GM19351 (cell line): ENCODE results near the gene VIPR2.
"Not testable (repeated sequence)": the region's sequence is repeated elsewhere in the genome, so short reads cannot be mapped to it uniquely, and the experiment has no call there.

Experiments used
- ATAC-seq: cut with Tn5 transposase; IDR thresholded peaks from one replicate; pipeline ENCODE4 v1.9.1; 2021; ENCODE audit warnings: mild to moderate bottlenecking, moderate library complexity; ENCODE audit not compliant: unreplicated experiment

VIPR2 gene

DNA sequence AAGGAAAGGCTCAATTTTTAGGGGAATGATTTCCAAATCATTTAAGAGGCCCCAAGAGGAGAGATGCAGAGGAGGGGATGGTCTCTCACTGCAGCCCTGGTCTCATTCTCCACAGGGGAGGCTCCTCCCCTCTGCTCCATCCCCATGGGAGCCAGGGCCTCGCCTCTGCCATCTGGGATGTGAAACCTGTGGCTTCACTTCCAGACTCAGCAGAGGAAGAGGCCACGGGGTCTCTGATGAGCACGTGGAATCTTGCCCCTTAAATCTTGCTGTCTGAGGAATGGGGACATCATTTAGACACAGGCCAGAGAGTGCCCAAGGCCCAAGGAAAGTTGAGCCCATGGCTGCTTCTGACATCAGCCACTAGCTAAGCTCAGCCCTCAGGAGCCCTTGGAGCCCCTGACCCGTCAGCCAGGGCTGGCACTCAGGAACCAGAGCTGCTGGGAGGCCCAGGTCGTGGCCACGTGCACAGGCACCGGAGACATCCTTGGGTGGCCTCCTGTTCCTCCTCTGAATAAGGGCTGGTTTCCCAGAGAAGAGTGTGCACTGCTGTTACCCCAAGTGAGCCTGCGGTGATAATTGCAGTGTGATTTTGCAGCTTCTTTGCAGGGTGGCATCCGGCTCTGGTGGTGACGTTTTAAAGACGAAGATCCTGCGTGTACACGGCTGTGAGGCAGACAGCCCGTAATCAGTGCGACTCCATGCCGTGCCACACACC is 50.5 kb downstream of the VIPR2 start:
- no peak for ATAC-seq

GRCh38 chr7:159093351-159093971 is 51.2 kb downstream of the VIPR2 start:
- ATAC-seq: no peak

GRCh38 chr7:159092701-159093121 is 52.0 kb downstream of the VIPR2 start:
- ATAC-seq: no peak

DNA sequence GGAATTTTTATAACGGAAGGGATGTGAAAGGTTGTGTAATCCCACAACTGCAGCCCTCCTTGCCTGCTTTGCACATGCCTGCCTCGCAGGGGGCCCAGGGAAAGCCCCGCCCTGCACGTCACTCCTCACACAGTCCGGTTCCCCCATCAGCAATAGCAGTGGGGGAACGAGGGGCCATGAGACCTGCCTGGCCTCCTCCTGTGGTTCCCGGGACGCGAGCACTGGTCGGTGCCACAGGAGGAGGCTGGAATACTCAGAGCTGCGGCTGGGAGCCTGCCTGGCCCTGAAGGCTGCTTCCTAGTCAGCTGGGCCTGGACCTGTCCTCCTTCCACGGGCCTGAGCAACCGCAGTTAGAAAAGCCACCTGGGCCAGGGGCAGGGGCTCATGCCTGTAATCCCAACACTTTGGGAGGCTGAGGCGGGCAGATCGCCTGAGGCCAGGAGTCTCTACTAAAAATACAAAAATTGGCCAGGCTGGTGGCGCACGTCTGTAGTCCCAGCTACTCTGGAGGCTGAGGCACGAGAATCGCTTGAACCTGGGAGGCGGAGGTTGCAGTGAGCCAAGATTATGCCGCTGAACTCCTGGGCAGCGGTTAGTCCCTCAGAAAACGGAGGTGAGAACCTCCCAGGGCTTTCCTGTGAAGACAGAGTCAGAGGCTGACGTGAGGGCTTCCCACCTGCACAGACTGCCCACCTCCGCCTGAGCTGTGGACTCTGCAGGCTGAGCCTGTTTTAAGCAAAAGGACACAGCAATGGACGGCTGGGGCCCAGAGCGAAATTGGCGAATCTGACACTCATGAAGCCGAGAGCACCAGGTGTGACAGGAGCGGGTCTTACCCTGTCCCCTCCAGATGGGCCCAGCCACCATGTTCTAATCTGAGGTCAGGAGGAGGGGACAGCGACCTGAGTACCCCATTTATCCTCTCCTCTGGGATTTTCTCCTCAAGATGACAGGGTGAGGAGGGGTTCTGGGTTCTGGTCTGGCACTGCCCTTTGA is 52.9 kb downstream of the VIPR2 start:
- no peak for ATAC-seq

DNA sequence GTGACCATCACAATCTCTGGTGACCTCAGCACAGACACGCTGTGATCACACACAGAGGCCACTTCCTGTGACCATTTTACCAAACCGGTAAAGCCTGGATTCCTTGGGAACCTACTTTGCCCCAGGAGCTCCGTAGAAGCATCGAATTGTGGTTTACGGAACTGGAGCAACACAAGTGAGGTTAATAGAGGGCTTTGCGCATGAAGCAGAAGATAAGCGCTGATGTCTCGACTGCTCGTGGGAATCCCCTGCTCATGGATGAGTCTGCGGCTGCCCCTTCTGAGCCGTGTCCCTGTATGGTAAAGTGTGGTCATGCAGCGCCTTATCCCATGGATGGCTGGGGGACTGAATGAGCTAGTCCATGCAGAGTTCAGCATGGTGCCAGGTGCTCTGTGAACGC is 53.6 kb downstream of the VIPR2 start:
- ATAC-seq: no peak

DNA sequence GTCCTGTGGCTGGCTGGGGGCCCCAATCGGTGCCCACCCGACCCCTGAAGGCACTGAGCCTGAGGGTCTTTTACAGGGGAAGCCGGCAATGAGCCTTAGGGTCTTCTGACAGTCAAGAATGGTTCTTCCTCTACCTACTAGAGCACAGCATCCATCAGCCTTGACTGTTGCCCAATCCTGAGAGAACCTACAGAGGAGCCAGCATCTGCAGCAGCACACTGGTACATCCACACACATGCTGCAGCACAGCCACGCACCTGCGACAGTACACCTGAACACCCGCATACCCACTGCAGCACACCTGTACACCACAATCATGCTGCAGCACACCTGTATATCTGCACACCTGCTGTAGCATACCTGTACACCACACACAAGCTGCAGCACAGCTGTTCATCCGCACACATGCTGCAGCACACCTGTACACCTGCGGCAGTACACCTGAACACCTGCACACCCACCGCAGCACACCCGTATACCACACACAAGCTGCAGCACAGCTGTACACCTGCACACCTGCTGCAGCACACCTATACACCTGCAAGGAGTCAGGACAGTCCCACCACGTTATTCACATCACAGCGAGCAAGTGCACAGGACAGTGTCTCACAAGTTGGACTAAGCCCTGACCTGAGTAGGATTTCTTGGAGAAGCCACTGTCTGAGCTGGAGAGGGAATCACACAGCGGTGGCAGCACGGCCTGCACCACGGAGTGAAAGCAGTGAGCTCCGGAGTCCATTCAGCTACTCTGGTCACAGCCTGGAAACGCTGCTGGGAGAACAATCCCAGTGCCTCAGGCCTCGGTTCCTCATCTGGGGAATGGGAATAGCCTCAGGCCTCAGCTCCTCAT is 56.4 kb downstream of the VIPR2 start:
- ATAC-seq: no peak

GRCh38 chr7:159086301-159086925 is 58.3 kb downstream of the VIPR2 start:
- no peak for ATAC-seq

- ATAC-seq: no peak
Measured at GRCh38 chr7:159084069-159084801, 60.4 kb downstream of the VIPR2 start.

DNA sequence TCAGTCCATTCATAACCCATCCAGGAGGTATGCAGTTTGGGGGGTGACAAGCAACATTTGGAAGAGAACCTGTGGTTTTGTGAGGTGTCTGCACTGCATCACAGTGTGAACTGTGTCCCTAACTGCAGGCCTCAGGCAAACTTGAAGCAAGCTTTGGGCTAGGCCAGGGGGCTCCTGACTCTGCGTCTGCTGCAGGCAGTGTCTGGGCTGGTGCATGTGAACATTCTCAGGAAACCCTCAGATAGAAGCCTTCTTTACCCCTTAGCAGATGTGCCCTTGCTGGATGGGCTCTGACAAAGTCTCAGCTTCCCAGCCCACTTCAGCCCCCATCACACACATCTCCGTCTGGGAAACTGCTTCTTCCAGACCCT is 61.0 kb downstream of the VIPR2 start:
- ATAC-seq: no peak

DNA sequence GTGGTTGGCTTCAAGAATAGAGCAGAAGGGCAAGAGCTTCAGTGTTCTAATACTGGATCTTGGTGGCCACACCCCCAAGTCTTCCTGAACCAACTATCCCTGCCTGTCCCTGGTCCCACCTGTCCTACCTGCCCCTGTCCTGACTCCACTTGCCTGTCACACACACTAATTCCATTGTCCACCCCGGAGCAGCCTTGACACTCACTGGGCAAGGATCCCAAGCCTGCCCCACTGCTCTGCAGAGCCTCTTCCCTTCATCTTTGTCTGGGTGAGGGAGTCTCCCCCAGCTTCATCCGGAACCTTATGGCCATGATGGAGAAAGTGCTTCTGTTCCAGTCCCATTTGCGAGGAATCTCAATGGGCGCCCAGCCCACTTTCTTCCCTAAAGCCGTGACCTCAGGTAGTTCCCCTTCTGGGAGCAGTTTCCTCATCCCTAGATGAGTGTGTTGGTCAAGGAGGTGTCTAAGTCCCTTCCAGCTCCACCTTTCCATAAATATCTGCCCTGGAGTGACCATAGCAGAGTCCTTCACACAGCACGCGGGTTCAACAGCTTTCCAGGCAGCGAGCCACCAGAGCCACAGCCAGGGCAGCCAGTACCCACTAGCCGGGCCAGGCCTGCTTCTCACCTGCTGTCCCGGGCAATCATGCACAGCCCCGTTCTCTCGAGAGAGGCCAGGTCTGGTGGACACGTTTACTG is 61.5 kb downstream of the VIPR2 start:
- no peak for ATAC-seq

DNA sequence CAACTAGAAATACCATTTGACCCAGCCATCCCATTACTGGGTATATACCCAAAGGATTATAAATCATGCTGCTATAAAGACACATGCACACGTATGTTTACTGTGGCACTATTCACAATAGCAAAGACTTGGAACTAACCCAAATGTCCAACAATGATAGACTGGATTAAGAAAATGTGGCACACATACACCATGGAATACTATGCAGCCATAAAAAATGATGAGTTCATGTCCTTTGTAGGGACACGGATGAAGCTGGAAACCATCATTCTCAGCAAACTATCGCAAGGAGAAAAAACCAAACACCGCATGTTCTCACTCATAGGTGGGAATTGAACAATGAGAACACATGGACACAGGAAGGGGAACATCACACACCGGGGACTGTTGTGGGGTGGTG is 62.6 kb downstream of the VIPR2 start:
- not testable (repeated sequence) for ATAC-seq

GRCh38 chr7:159078911-159079270 is 65.8 kb downstream of the VIPR2 start:
- ATAC-seq: no peak

GRCh38 chr7:159078193-159078910 is 66.3 kb downstream of the VIPR2 start:
- no peak for ATAC-seq

- ATAC-seq: no peak
Measured at GRCh38 chr7:159076333-159076732, 68.3 kb downstream of the VIPR2 start.

DNA sequence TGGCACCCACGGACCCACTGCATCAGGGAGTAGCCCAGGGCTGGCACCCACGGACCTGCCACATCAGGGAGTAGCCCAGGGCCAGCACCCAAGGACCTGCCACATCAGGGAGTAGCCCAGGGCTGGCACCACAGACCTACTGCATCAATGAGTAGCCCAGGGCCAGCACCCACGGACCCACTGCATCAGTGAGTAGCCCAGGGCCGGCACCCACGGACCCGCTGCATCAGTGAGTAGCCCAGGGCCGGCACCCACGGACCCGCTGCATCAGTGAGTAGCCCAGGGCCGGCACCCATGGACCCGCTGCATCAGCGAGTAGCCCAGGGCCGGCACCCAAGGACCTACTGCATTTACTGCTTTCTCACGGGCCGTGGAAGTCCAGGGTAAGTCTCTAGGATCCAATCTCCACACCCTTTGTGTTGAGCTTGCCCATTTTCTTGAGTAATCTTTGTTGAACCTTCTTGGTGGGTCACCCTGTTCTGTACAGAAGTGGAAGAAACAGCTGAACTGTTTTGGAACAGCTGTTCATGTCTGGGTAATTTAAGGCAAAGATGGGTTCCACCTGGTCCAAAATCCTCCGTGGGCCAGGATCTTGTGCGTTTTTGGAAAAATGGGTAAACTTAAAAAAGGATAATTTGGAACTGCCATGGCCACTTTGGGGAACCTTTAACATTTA is 69.0 kb downstream of the VIPR2 start:
- ATAC-seq: no peak

- no peak for ATAC-seq
Measured at GRCh38 chr7:159071260-159071659, 73.4 kb downstream of the VIPR2 start.

GRCh38 chr7:159070431-159071148 is 74.1 kb downstream of the VIPR2 start:
- no peak for ATAC-seq
